HEK293 (cell line): ENCODE data around the gene PDE4B.
A peak's percentile ranks its signal among the peaks of the same experiment; 100 is the strongest.

ENCODE experiments used
- CTCF ChIA-PET: fragments of 350-600 bp; formaldehyde crosslinking; extraction: SDS; loops from one replicate; lab custom pipeline; 2021; ENCODE audit warnings: antibody characterized with exemption; lab: Yijun Ruan, JAX
- POLR2A ChIA-PET: fragments of 300-600 bp; formaldehyde crosslinking; extraction: SDS; loops from one replicate; lab custom pipeline; 2020; ENCODE audit warnings: antibody characterized with exemption, inconsistent platforms; lab: Yijun Ruan, JAX
- H3K27ac ChIP-seq: fragments of 200-500 bp; sonication (Bioruptor generic); 2 replicates; pipeline ENCODE4 v1.5.1; 2014; ENCODE audit warnings: low read depth, low read length, control low read depth, inconsistent platforms; ENCODE audit errors: extremely low read depth
- H3K36me3 ChIP-seq, 2 experiments: fragments of 200-500 bp in 1 of 2; sonication (Bioruptor generic) in 1 of 2; 1 replicate in 1 of 2; 2 replicates in 1 of 2; pipeline ENCODE4 v1.5.1; 2014 to 2017; ENCODE audit warnings: inconsistent platforms in 2 of 2, low read length in 2 of 2; ENCODE audit not compliant: control insufficient read depth in 2 of 2, insufficient read depth in 1 of 2
- H3K4me1 ChIP-seq: fragments of 200-500 bp; sonication (Bioruptor generic); 2 replicates; pipeline ENCODE4 v1.5.1; 2014; ENCODE audit warnings: mild to moderate bottlenecking, low read length, inconsistent platforms; ENCODE audit not compliant: control insufficient read depth, insufficient read depth
- H3K4me3 ChIP-seq: 2 replicates; pipeline ENCODE4 v1.5.1; 2011; ENCODE audit warnings: low read depth, mild to moderate bottlenecking, control low read depth, low read length, moderate library complexity
- H3K9me3 ChIP-seq: fragments of 200-500 bp; sonication (Bioruptor generic); 2 replicates; pipeline ENCODE4 v1.5.1; 2014; ENCODE audit warnings: low read depth, low read length, inconsistent platforms; ENCODE audit not compliant: control insufficient read depth, insufficient read depth
- BCL11B ChIP-seq: fragments of 450-650 bp; formaldehyde crosslinking; IDR thresholded peaks from 2 replicates; pipeline ENCODE4 v1.5.1; 2016; ENCODE audit warnings: low read depth, missing biosample characterization, missing genetic modification characterization
- MZF1 ChIP-seq: fragments of 450-650 bp; formaldehyde crosslinking; IDR thresholded peaks from 2 replicates; pipeline ENCODE4 v1.5.1; 2017; ENCODE audit warnings: missing biosample characterization, missing genetic modification characterization, borderline replicate concordance
- OSR2 ChIP-seq: fragments of 450-650 bp; formaldehyde crosslinking; IDR thresholded peaks from 2 replicates; pipeline ENCODE4 v1.5.1; 2016; ENCODE audit warnings: missing biosample characterization, missing genetic modification characterization
- REPIN1 ChIP-seq: fragments of 450-650 bp; formaldehyde crosslinking; IDR thresholded peaks from 2 replicates; pipeline ENCODE4 v1.5.1; 2017; ENCODE audit warnings: missing biosample characterization, missing genetic modification characterization, low read depth
- ZBTB1 ChIP-seq: fragments of 450-650 bp; formaldehyde crosslinking; IDR thresholded peaks from 2 replicates; pipeline ENCODE4 v1.5.1; 2016; ENCODE audit warnings: missing biosample characterization, missing genetic modification characterization
- ZBTB17 ChIP-seq: fragments of 450-650 bp; formaldehyde crosslinking; IDR thresholded peaks from 2 replicates; pipeline ENCODE4 v1.5.1; 2016; ENCODE audit warnings: missing biosample characterization, missing genetic modification characterization
- ZFP3 ChIP-seq: fragments of 450-650 bp; formaldehyde crosslinking; IDR thresholded peaks from 2 replicates; pipeline ENCODE4 v1.5.1; 2016; ENCODE audit warnings: low read depth, missing biosample characterization, missing genetic modification characterization
- ZNF121 ChIP-seq: fragments of 450-650 bp; formaldehyde crosslinking; IDR thresholded peaks from 2 replicates; pipeline ENCODE4 v1.5.1; 2016; ENCODE audit warnings: missing biosample characterization, missing genetic modification characterization
- ZNF146 ChIP-seq: fragments of 450-650 bp; formaldehyde crosslinking; IDR thresholded peaks from 2 replicates; pipeline ENCODE4 v1.5.1; 2016; ENCODE audit warnings: missing biosample characterization, missing genetic modification characterization
- ZNF16 ChIP-seq: fragments of 450-650 bp; formaldehyde crosslinking; IDR thresholded peaks from 2 replicates; pipeline ENCODE4 v1.5.1; 2016; ENCODE audit warnings: low read depth, missing biosample characterization, missing genetic modification characterization
- ZNF510 ChIP-seq: fragments of 450-650 bp; formaldehyde crosslinking; IDR thresholded peaks from 2 replicates; pipeline ENCODE4 v1.5.1; 2018; ENCODE audit warnings: mild to moderate bottlenecking, missing genetic modification characterization, missing biosample characterization; ENCODE audit not compliant: insufficient replicate concordance
- ZNF529 ChIP-seq: fragments of 450-650 bp; formaldehyde crosslinking; IDR thresholded peaks from 2 replicates; pipeline ENCODE4 v1.5.1; 2017; ENCODE audit warnings: missing genetic modification characterization, missing biosample characterization; ENCODE audit not compliant: insufficient replicate concordance
- ZNF530 ChIP-seq: fragments of 450-650 bp; formaldehyde crosslinking; IDR thresholded peaks from 2 replicates; pipeline ENCODE4 v1.5.1; 2016; ENCODE audit warnings: low read depth, missing biosample characterization, missing genetic modification characterization
- ZNF548 ChIP-seq: fragments of 450-650 bp; formaldehyde crosslinking; IDR thresholded peaks from 2 replicates; pipeline ENCODE4 v1.5.1; 2016; ENCODE audit warnings: missing biosample characterization, missing genetic modification characterization
- ZNF585B ChIP-seq: fragments of 450-650 bp; formaldehyde crosslinking; IDR thresholded peaks from 2 replicates; pipeline ENCODE4 v1.5.1; 2016; ENCODE audit warnings: missing biosample characterization, missing genetic modification characterization
- ZNF791 ChIP-seq: fragments of 450-650 bp; formaldehyde crosslinking; IDR thresholded peaks from 2 replicates; pipeline ENCODE4 v1.5.1; 2016; ENCODE audit warnings: missing biosample characterization, missing genetic modification characterization
- ZNF792 ChIP-seq: fragments of 450-650 bp; formaldehyde crosslinking; IDR thresholded peaks from 2 replicates; pipeline ENCODE4 v1.5.1; 2016; ENCODE audit warnings: missing biosample characterization, missing genetic modification characterization
- ZNF830 ChIP-seq: fragments of 450-650 bp; IDR thresholded peaks from 2 replicates; pipeline ENCODE4 v1.5.0; 2018; ENCODE audit warnings: missing biosample characterization, missing genetic modification characterization, low read depth, mild to moderate bottlenecking, moderate library complexity
- ZSCAN30 ChIP-seq: fragments of 450-650 bp; IDR thresholded peaks from 2 replicates; pipeline ENCODE4 v1.5.1; 2018; ENCODE audit warnings: missing biosample characterization, mild to moderate bottlenecking, missing genetic modification characterization, moderate library complexity
- TF ChIP-seq, protein P1 (sequence below): fragments of 450-650 bp; formaldehyde crosslinking; IDR thresholded peaks from 2 replicates; pipeline ENCODE4 v1.5.1; 2017; ENCODE audit warnings: missing biosample characterization, missing genetic modification characterization
- TF ChIP-seq, protein P2 (sequence below): fragments of 450-650 bp; formaldehyde crosslinking; IDR thresholded peaks from 2 replicates; pipeline ENCODE4 v1.5.1; 2016; ENCODE audit warnings: missing biosample characterization, missing genetic modification characterization
- TF ChIP-seq, protein P3 (sequence below): fragments of 450-650 bp; formaldehyde crosslinking; IDR thresholded peaks from 2 replicates; pipeline ENCODE4 v1.5.1; 2016; ENCODE audit warnings: missing biosample characterization, missing genetic modification characterization
- TF ChIP-seq, protein P4 (sequence below): fragments of 450-650 bp; formaldehyde crosslinking; IDR thresholded peaks from 2 replicates; pipeline ENCODE4 v1.5.1; 2016; ENCODE audit warnings: missing biosample characterization, missing genetic modification characterization

PDE4B gene

DNA sequence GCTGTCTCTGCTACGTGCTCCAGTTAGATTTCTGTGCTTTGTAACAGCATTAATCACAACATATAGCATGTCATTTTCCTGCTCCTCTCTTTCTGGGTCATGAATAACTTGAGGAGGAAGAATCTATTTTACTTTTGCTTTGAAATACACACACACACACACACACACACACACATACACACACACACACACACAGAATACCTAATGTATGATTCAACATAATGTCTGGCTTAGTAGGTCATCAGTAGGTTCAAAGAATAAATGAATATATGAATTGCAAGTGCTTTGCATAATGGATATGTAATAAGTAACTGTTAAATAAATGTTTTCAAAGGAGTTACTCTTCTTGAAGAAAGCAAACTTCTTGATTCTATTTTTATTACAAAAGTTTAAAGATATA is 249.0 kb downstream of the PDE4B start:
- ChIA-PET CTCF (interaction anchor here (0.5 to 0.9 kb wide), 2 partner anchors 112 to 202 kb away, joined by 3 read pairs; no protein-coding TSS in a partner anchor), POLR2A (no interaction called here)
- no peaks in the 10 kb centered on the region for H3K36me3 ChIP-seq
- TF ChIP-seq, protein P1, sequence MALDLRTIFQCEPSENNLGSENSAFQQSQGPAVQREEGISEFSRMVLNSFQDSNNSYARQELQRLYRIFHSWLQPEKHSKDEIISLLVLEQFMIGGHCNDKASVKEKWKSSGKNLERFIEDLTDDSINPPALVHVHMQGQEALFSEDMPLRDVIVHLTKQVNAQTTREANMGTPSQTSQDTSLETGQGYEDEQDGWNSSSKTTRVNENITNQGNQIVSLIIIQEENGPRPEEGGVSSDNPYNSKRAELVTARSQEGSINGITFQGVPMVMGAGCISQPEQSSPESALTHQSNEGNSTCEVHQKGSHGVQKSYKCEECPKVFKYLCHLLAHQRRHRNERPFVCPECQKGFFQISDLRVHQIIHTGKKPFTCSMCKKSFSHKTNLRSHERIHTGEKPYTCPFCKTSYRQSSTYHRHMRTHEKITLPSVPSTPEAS (tag by site-specific recombination), result peak; percentile 68
- TF ChIP-seq ZNF585B (tag by site-specific recombination), result no peak
- no peaks in the 10 kb centered on the region for H3K4me1 ChIP-seq
- H3K4me3 ChIP-seq, result no peak overlapping the region
- no peak overlapping the region for H3K27ac ChIP-seq
- no peaks in the 10 kb centered on the region for H3K9me3 ChIP-seq

DNA sequence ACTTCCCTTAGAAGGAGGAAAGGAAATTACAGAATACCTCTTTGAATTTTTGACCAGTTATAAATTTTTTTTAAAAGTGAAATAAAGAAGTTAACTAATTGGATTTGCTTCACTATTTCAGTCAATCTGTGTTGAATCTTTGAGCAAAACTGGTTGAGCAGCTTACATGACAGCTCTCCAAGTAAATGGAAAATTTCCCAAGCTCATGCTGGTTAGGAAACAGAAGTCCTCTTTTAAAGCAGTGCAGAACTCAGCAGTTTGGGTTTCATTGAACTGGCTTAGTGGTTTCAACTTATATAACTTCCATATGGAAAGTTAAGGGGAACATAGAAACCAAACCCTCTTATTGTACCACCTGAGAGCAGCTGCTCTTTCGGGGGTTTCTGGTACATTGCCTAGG is 250.5 kb downstream of the PDE4B start:
- Histone ChIP-seq H3K27ac (no peak overlapping the region), H3K36me3 (no peaks in the 10 kb centered on the region), H3K4me1 (no peaks in the 10 kb centered on the region), H3K9me3 (no peaks in the 10 kb centered on the region), H3K4me3 (no peak overlapping the region)
- CTCF ChIA-PET, result no interaction called here
- TF ChIP-seq ZNF530 (tag by site-specific recombination), result no peak
- TF ChIP-seq, protein P2, sequence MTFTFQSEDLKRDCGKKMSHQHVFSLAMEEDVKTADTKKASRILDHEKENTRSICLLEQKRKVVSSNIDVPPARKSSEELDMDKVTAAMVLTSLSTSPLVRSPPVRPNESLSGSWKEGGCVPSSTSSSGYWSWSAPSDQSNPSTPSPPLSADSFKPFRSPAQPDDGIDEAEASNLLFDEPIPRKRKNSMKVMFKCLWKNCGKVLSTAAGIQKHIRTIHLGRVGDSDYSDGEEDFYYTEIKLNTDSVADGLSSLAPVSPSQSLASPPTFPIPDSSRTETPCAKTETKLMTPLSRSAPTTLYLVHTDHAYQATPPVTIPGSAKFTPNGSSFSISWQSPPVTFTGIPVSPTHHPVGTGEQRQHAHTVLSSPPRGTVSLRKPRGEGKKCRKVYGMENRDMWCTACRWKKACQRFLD (tag by site-specific recombination), result no peak
- no peak for TF ChIP-seq ZFP3 (tag by site-specific recombination)
- TF ChIP-seq ZNF529 (tag by site-specific recombination), result no peak
- POLR2A ChIA-PET, result no interaction called here

DNA sequence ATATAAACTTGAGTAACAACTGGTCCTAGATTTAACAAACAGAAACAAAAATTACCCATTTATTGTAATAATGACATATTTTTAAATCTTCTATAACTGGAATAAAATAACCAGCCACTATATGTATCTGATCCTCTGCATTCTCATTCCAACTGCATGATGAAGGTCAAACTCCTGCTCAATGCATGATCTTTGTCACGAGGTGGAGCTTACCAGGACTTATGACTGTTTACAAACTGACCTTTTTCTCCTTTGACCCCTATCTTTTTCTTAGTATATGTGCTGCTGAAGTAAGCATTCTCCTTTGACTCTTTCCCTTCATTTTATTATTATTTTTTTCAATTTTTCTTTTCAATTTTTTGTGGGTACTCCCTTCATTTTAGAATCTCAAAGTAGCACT is 252.2 kb downstream of the PDE4B start:
- H3K4me1 ChIP-seq, result no peaks in the 10 kb centered on the region
- ChIA-PET POLR2A (no interaction called here), CTCF (no interaction called here)
- no peak overlapping the region for H3K27ac ChIP-seq
- H3K4me3 ChIP-seq, result no peak overlapping the region
- H3K36me3 ChIP-seq, result no peaks in the 10 kb centered on the region
- no peak for TF ChIP-seq ZBTB1
- TF ChIP-seq ZNF510, result no peak
- TF ChIP-seq, protein P2 (tag by site-specific recombination), result no peak
- TF ChIP-seq, protein P3, sequence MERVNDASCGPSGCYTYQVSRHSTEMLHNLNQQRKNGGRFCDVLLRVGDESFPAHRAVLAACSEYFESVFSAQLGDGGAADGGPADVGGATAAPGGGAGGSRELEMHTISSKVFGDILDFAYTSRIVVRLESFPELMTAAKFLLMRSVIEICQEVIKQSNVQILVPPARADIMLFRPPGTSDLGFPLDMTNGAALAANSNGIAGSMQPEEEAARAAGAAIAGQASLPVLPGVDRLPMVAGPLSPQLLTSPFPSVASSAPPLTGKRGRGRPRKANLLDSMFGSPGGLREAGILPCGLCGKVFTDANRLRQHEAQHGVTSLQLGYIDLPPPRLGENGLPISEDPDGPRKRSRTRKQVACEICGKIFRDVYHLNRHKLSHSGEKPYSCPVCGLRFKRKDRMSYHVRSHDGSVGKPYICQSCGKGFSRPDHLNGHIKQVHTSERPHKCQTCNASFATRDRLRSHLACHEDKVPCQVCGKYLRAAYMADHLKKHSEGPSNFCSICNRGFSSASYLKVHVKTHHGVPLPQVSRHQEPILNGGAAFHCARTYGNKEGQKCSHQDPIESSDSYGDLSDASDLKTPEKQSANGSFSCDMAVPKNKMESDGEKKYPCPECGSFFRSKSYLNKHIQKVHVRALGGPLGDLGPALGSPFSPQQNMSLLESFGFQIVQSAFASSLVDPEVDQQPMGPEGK (tag by site-specific recombination), result no peak
- no peak for TF ChIP-seq MZF1 (tag by site-specific recombination)
- no peak for TF ChIP-seq ZNF548 (tag by site-specific recombination)
- no peaks in the 10 kb centered on the region for H3K9me3 ChIP-seq

DNA sequence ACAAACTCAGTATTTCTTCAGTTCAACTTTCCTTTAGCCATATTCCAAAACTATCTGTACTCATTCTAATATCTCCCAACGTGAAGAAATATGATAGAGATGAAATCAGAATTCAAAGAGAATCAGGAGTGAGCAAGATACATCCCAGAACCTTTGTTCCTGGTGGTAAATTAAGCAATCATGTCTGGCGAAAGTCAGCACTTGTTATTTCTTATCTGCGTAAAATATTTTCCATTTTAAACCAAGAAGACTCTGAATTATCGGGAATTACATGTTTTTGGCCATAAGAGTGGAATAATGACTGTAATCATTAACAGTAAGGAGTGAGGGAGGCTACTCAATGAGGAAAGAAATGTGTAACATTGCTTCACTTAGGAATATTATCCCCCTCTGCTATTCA is 253.7 kb downstream of the PDE4B start:
- CTCF ChIA-PET, result interaction anchor here (0.7 kb wide), 1 partner anchor 53 kb away, joined by 3 read pairs; no protein-coding TSS in a partner anchor
- Histone ChIP-seq H3K36me3 (no peaks in the 10 kb centered on the region), H3K27ac (no peak overlapping the region), H3K4me1 (no peaks in the 10 kb centered on the region), H3K9me3 (no peaks in the 10 kb centered on the region), H3K4me3 (no peak overlapping the region)
- POLR2A ChIA-PET, result no interaction called here
- TF ChIP-seq ZNF791 (no peak), REPIN1 (tag by site-specific recombination) (no peak), ZNF792 (no peak), ZSCAN30 (tag by site-specific recombination) (no peak), OSR2 (no peak), BCL11B (tag by site-specific recombination) (no peak), ZNF121 (tag by site-specific recombination) (no peak), ZNF830 (tag by site-specific recombination) (no peak), ZNF146 (tag by site-specific recombination) (no peak), ZNF16 (tag by site-specific recombination) (no peak), ZBTB17 (tag by site-specific recombination) (no peak)
- TF ChIP-seq, protein P4, sequence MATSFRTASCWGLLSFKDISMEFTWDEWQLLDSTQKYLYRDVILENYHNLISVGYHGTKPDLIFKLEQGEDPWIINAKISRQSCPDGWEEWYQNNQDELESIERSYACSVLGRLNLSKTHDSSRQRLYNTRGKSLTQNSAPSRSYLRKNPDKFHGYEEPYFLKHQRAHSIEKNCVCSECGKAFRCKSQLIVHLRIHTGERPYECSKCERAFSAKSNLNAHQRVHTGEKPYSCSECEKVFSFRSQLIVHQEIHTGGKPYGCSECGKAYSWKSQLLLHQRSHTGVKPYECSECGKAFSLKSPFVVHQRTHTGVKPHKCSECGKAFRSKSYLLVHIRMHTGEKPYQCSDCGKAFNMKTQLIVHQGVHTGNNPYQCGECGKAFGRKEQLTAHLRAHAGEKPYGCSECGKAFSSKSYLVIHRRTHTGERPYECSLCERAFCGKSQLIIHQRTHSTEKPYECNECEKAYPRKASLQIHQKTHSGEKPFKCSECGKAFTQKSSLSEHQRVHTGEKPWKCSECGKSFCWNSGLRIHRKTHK, result no peak
